Ascending aorta (tissue), 2 donors: ENCODE data around the gene NOL9. TPM values are rescaled to one million over a fixed set of nuclear protein-coding genes. Genes with fewer than 3 reads are reported as not detected.

Source experiments
- DNase-seq, 2 donors: peaks; one replicate each; pipeline ENCODE4 v3.0.0-alpha.2; 2019; ENCODE audit warnings: low spot score in 2 of 2
- H3K27ac ChIP-seq, 2 donors: fragments of 200-600 bp; sonication (generic); one replicate each; pipeline ENCODE4 v1.5.1; 2016 to 2017; ENCODE audit warnings: mild to moderate bottlenecking in 1 of 2
- H3K27me3 ChIP-seq: fragments of 200-600 bp; sonication (generic); one replicate; pipeline ENCODE4 v1.5.1; 2017
- H3K36me3 ChIP-seq, 2 donors: fragments of 200-600 bp; sonication (generic); one replicate each; pipeline ENCODE4 v1.5.1; 2016
- H3K4me1 ChIP-seq, 2 donors: fragments of 200-600 bp; sonication (generic); one replicate each; pipeline ENCODE4 v1.5.1; 2016 to 2017; ENCODE audit warnings: mild to moderate bottlenecking in 1 of 2
- H3K4me3 ChIP-seq, 2 donors: fragments of 200-600 bp; sonication (generic); one replicate each; pipeline ENCODE4 v1.5.1; 2016 to 2017; ENCODE audit warnings: mild to moderate bottlenecking in 1 of 2
- H3K9me3 ChIP-seq, 2 donors: fragments of 200-600 bp; sonication (generic); one replicate each; pipeline ENCODE4 v1.5.1; 2016
- CTCF ChIP-seq, 3 experiments: fragments of 200-600 bp in 2 of 3; fragments of 450-650 bp in 1 of 3; sonication (generic) in 2 of 3; IDR thresholded peaks; one replicate each; pipeline ENCODE4 v1.5.1; 2016 to 2019; ENCODE audit warnings: antibody characterized with exemption in 3 of 3, mild to moderate bottlenecking in 1 of 3, moderate library complexity in 1 of 3
- intact Hi-C: fragments of 100-400 bp; cut with DNase I; formaldehyde crosslinking; loops from one replicate; pipeline ENCODE4 v1.15.1; 2023
- total RNA-seq: library from RNA; depleted of rRNA; stranded (reverse); fragments of >200 nt; gene quantifications from one replicate; pipeline ENCODE4 v1.1.0, GENCODE V29; 2016

NOL9 gene
- total RNA-seq, 1 donor from 2014 or later, result 31.0 TPM

GRCh38 chr1:6502000-6502891, 52.1 kb downstream of the NOL9 start:
- intact Hi-C loops, result loop anchor here (1.0 kb wide), 1 partner anchor 52 kb away; the partner anchor contains the start of gene NOL9
- no peaks in the 10 kb centered on the region for H3K27me3 ChIP-seq
- DNase-seq, result peak in 1 of 2 donors; percentile 83
- peaks cover 19 to 48% of the 10 kb centered on the region in 2 donors for H3K4me1 ChIP-seq
- H3K9me3 ChIP-seq, result no peaks in the 10 kb centered on the region
- H3K36me3 ChIP-seq, result no peaks in the 10 kb centered on the region
- peak overlapping the region; percentile 79 to 80 for H3K27ac ChIP-seq
- TF ChIP-seq CTCF (IDR thresholded peaks at IDR 0.05), result no peak
- H3K4me3 ChIP-seq, result peak overlapping the region in 1 of 2 donors; percentile 0

- no peak for TF ChIP-seq CTCF (IDR thresholded peaks at IDR 0.05)
- Histone ChIP-seq H3K4me3 (peak overlapping the region in 1 of 2 donors; percentile 3), H3K27ac (peak overlapping the region; percentile 79 to 80), H3K4me1 (peaks cover 22 to 50% of the 10 kb centered on the region in 2 donors), H3K36me3 (no peaks in the 10 kb centered on the region), H3K27me3 (no peaks in the 10 kb centered on the region), H3K9me3 (no peaks in the 10 kb centered on the region)
- intact Hi-C loops, result no loop called here
- no peak for DNase-seq
Observed at GRCh38 chr1:6501279-6501813, 53.0 kb downstream of the NOL9 start.

- Histone ChIP-seq H3K9me3 (no peaks in the 10 kb centered on the region), H3K27ac (peak overlapping the region; percentile 79 to 80), H3K27me3 (no peaks in the 10 kb centered on the region), H3K4me1 (peaks cover 24 to 53% of the 10 kb centered on the region in 2 donors), H3K4me3 (peak overlapping the region in 1 of 2 donors; percentile 3), H3K36me3 (no peaks in the 10 kb centered on the region)
- intact Hi-C loops, result no loop called here
- peak in 1 of 2 donors; percentile 78 for DNase-seq
- TF ChIP-seq CTCF (IDR thresholded peaks at IDR 0.05), result no peak
Observed at GRCh38 chr1:6500544-6501278, 53.6 kb downstream of the NOL9 start.

- no peak for DNase-seq
- Histone ChIP-seq H3K27me3 (no peaks in the 10 kb centered on the region), H3K4me1 (peaks cover 24 to 53% of the 10 kb centered on the region in 2 donors), H3K27ac (peak overlapping the region in 1 of 2 donors; percentile 48), H3K9me3 (no peaks in the 10 kb centered on the region), H3K4me3 (no peak overlapping the region), H3K36me3 (no peaks in the 10 kb centered on the region)
- intact Hi-C loops, result no loop called here
- TF ChIP-seq CTCF (IDR thresholded peaks at IDR 0.05), result no peak
Observed at GRCh38 chr1:6499296-6499695, 55.0 kb downstream of the NOL9 start.

GRCh38 chr1:6498576-6499111, 55.7 kb downstream of the NOL9 start:
- DNase-seq, result no peak
- H3K9me3 ChIP-seq, result no peaks in the 10 kb centered on the region
- H3K36me3 ChIP-seq, result no peaks in the 10 kb centered on the region
- H3K27me3 ChIP-seq, result no peaks in the 10 kb centered on the region
- peaks cover 24 to 53% of the 10 kb centered on the region in 2 donors for H3K4me1 ChIP-seq
- no peak overlapping the region for H3K4me3 ChIP-seq
- H3K27ac ChIP-seq, result peak overlapping the region; percentile 5 to 48
- intact Hi-C loops, result no loop called here
- no peak for TF ChIP-seq CTCF (IDR thresholded peaks at IDR 0.05)
